Stimulated activated CD4-positive, alpha-beta T cell treated with anti-CD3 and anti-CD28 coated beads, Interleukin-4, amount 100 ng/mL, for 48 hours (primary cell): Measurements from ENCODE around the gene TTLL3.
"Not testable (repeated sequence)": the region's sequence is repeated elsewhere in the genome, so short reads cannot be mapped to it uniquely, and the experiment has no call there.

ENCODE experiments used
- DNase-seq, 2 donors: peaks; one replicate each; pipeline ENCODE4 v3.0.0-alpha.2; 2020; ENCODE audit warnings: low read depth in 2 of 2

The TTLL3 gene, protein sequence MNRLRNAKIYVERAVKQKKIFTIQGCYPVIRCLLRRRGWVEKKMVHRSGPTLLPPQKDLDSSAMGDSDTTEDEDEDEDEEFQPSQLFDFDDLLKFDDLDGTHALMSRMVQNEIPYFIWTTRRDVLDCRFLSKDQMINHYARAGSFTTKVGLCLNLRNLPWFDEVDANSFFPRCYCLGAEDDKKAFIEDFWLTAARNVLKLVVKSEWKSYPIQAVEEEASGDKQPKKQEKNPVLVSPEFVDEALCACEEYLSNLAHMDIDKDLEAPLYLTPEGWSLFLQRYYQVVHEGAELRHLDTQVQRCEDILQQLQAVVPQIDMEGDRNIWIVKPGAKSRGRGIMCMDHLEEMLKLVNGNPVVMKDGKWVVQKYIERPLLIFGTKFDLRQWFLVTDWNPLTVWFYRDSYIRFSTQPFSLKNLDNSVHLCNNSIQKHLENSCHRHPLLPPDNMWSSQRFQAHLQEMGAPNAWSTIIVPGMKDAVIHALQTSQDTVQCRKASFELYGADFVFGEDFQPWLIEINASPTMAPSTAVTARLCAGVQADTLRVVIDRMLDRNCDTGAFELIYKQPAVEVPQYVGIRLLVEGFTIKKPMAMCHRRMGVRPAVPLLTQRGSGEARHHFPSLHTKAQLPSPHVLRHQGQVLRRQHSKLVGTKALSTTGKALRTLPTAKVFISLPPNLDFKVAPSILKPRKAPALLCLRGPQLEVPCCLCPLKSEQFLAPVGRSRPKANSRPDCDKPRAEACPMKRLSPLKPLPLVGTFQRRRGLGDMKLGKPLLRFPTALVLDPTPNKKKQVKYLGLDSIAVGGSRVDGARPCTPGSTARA

DNA sequence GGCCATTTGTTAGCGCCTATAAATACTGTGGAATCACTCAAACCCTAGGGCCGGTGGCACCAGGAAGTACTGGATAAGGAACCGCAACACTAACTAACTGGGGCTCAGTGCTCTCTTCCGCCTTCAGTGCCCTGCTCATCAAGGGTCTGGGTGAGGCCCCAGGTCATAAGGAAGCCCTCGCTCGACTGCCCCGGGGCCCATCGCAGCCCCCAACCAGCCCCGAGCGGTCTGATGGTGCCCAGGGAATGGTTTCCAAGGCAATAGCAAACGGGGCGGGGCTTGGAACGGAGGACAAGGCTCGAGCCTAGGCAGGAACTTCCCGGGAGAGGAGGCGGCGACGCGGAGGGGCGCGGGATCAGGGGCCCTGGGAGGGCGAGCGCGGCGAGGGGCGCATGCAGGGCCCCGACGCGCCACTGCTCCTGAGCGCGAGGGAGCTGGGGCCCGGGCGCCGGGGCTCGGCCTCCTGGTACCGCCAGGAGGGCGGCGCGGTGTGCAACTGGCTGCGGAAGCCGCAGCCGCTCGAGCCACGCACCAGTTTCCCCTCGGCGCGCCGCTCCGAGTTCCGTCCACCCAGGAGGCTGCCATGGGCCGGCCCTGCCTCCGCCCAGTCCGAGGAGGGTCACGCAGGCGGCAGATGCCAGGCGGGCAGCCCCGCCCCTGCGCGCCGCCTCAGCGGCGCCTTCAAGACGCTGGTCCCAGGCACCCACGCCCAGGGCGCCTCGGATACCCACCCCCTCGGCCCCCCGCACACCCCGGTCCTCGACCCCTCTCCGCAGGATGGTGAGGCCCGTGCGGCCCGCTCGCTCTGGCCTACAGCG lies at the start of gene TTLL3:
Gene TTLL3 (plus strand): TSS at position 648 of the 818 bp plus-strand sequence. CDS start 400 bp downstream, outside the sequence.
- DNase-seq = no peak

DNA sequence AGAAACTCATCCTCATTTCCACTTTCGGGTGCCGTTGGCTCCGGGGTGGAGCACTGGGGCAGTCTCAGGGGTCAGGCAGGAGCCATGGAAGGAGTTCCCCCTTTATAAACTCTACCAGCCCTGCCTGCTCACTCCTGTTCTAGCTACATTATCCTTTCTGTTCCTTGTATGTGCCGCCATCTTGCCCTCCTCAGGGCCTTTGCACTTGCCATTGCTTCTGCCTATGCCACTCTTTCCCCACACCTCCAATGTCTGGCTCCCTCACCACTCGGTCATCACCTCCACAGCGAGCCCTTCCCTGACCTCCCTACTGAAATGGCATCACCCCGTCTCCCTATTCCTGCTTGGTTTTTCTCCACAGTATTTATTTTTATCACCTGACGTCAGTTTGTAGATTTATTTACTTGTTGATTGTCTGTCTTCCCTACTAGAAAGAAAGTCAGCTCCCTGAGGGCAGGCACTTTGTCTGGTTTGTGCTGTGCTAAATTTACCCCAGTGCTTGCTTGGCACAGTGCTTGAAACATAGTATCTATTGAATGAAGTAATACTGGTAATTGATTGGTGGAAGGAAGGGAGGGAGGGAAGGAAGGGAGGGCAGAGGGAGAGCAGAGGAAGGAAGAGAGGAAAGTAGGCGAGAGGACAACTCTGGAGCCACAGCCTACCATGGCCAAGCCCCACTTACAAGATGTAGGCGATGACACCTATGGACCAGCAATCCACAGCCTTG lies 49.1 kb upstream of the TTLL3 start:
- no peak for DNase-seq

DNA sequence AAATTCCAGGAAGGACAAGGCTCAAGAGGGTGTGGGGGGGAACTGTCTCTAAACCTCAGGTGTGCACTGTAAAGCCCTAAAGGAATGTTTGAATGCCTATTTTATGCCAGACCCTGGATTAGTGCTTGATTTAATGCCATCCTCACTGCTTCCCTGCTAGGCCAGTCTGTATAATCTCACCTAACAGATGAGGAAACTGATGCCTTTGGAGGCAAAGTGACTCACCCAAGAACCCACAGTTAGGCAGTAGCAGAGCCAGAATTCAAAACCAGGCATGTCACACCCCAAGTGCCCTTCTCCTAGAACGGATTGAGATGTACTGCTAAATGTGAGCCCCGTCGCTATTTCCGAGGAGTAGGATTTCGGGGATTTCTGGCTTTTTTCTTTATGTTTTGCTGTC lies 48.1 kb upstream of the TTLL3 start:
- no peak for DNase-seq

DNA sequence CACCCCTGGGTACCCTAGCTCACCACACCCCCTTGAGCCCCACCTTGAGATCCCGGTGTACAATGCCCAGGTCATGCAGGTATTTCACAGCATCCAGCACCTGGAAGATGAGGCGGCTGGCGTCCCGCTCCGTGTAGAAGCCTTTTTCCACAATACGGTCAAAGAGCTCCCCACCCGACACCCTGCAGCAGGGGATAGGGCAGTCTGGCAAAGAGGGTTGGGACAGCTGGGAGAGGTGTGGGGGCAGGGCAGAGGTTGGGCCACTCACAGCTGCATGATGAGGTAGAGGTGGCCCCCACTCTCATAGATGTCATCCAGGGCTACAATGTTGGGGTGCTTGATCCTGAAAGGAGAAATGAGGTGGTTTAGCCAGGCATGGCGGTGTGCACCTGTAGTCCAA lies 47.2 kb upstream of the TTLL3 start:
- no peak for DNase-seq

DNA sequence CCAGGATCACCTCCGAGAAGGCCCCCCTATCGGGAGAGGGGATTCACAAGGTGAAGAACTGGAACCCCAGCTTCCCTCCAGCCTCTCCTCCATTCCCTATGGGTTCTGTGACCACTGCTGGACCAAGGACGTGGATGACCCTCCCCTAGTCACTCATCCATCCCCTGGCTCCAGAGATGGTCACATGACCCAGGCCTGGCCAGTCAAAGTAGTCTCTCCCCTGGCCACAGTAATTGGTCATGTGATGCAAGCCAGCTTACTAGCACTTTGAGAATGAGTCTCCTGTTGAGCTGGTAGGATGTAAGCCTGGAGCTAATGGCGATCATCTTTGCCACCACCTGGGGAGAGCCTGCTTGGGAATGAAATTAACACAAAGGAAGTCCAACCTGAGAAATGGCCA lies 44.2 kb upstream of the TTLL3 start:
- DNase-seq = no peak

DNA sequence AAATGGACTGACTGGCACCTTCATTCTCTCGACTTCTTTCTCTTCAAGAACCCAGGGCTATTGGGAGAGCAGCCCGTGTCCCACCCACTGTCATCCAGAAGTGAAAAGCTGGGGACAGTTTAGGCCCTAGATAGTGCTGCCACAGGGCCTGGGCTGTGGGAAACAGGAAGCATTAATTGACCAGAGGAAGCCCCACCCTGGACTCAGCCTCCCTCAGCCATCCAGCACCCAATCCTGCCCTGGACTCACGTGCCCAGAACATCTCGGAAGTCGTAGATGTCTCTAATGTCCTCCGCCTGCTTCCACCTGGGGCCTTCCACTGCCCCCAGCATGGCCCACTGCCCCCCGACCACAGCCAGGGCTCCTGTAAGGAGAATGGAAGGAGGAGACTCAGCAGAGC lies 42.6 kb upstream of the TTLL3 start:
- DNase-seq = no peak

DNA sequence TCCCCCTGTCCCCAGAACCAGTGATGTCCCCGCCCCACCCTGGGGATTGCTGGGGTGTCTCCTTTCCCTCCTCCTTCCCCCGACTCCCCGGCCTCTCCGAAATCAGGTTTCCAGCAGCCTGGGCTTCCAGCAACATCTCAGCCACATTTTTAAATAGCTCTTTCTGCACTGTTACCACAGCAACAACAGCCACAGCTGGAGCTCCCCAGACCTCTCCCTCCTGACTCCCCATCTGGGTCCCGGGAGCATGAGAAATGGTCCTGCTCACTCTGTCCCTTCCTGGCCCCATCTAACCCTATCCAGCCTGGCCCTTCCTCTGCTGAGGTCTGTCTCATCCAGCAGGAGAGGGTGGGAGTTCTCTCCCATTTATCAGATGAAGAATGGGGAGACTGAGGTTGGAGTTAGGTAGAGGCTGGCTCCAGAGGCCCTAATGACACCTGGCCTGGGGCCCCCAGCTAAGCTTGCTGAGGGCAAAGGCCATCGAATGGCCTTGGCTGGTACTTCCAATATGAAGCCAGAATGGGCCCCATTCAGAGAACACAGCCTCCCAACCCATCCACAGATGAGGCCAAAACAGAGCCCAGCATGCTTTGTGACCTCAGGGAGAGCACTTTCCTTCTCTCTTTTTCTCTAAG lies 41.8 kb upstream of the TTLL3 start:
- no peak for DNase-seq

DNA sequence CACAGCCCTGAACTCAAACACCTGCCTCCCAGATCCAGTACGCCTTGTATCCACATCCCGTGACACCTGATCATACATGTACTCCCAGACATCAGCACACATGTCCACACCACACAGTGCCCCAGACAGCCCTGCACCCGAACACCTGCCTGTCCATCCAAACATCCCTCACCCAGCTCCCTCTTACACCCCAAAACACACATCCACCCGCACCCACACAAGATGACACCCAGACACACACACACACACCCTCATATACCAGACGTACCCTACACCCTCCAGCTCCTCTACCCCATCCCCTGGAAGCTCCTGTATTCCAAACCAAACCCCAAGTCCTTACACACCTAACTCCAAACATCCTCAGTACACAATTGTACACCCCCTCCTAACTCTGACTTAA lies 41.0 kb upstream of the TTLL3 start:
- no peak for DNase-seq

DNA sequence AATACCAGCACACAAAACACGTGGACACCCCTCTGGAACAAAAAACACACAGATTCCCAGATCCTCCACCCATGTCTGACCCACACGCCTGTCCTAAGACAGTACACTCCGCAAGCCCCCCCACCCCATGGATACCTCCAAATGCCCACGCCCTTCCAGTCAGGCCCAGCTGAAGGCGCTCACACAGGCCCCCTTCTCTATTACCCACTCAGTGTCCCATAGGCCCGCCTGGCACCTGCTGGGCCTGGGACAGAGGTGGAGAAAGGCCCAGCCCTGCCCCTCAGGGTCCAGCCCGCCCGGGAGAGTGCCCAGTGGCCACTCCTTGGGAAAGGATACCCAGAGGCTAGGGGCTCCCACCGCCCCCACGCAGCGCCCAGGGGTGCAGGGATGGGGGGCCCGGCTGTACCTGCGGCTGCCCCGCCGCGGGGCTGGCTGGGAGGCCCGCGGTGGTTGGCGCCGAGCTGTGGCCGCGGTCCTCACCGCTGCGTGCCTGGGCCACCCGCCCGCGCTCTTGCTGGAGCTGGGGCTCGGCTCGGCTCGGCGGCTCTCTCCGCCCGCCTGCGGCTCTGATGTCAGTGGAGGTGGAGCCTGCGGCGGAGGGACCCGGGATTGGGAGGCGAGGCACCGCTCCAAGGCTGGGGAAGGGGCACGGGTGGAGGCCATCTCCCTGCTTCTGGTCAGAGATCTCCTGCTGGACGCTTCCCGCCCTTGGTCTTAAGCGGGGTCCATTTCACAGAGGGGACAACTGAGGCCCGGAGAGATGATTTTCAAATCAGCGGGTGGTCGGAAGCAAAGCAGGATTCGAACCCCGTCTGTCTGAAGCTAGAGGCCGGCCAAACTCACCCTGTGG lies 40.4 kb upstream of the TTLL3 start, which contains the start of gene CAMK1:
Gene CAMK1 (minus strand): TSS at position 522 of the 850 bp plus-strand sequence. CDS start 2,198 bp downstream, outside the sequence.
- peak; percentile 68 to 72 for DNase-seq

DNA sequence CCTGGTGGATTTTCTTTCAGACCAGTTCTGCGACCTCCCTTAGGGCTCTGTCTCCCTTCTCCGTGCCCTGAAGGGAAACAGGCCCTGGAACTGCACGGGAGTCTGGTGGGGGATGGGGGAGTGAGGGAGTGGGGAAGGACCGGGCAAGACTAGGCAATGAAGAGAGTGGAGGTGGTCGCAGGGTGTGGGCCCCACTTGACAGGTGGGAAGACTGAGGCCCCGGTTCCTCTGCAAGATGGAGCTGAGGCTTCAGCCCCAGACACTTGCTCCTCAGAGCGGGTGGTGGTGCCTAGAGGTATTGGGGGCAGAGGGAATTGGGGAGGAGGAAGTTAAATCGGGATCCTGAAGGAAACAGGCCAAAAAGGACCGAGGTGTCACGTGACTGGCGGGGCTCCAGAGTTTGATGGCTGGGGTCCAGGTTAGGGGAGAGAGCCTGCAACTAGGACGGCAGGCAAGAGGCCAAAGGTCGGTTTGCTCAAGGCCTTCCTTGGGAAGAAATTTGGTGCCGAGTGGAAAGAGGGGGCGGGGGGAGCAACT lies 39.7 kb upstream of the TTLL3 start:
- no peak for DNase-seq

DNA sequence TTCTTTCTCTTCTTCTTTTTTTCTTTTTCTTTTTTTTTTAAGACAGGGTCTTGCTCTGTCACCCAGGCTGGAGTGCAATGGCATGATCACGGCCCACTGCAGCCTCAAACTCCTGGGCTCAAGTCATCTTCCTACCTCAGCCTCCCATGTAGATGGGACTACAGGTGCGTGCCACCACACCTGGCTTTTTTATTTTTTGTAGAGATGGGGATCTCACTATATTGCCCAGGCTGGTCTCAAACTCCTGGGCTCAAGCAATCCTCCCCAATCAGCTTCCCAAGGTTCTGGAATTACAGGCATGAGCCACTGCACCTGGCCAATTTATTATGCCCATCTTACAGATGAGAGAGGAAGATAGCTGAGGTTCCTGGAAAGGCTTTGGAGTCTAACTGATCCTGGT lies 39.1 kb upstream of the TTLL3 start:
- not testable (repeated sequence) for DNase-seq

DNA sequence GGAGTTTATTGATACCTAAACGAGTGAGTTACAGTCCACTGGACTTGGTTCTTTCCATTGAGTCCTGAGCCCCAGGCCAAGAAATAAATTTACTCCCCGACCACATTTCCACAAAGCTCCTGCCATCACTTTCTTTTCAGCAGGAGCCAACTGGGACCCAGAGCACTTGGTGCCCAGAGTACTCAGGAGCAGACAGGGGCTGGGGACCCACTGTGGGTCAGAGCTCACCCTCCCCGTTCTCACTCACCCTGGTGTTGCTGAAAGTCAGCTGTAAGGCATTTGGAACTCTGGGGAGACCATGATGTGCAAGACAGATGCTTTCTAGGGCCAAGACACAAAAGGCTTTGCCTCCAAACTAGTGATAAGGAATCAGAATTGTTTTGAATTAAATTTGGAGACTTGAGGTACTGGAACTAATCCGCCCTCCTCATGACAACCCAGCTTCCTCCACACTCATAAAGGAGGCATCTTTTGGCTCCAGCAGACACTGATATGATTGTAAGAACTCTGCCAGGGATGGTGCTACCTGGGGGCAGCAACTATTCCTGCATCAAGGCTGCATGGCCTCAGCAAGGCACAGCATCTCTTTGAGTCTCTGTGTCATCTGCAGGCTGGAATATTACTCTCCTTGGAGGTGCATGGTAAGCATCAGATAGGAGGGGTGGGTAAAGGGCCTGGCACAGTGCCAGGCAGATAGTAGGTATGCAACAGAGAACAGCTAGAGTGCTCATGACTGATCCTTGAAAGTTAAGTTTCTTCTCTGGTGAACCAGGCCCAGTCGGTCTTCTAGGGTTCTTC lies 33.0 kb upstream of the TTLL3 start:
- no peak for DNase-seq

DNA sequence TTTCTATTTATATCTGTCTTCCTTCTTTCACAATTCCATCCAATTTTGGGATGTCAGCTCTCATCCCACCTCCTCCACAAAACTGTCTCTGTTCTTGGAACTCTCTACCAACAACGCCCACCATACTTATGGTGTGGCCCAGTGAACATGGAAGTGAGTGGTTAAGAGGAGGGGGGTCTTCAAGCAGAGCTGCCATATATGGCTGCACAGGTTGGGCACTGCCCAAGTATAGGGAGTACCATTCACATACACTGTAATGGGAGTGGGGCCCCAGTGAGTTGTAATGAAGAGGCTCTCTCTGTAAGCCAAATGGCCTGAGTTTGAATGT lies 32.4 kb upstream of the TTLL3 start:
- DNase-seq = no peak

DNA sequence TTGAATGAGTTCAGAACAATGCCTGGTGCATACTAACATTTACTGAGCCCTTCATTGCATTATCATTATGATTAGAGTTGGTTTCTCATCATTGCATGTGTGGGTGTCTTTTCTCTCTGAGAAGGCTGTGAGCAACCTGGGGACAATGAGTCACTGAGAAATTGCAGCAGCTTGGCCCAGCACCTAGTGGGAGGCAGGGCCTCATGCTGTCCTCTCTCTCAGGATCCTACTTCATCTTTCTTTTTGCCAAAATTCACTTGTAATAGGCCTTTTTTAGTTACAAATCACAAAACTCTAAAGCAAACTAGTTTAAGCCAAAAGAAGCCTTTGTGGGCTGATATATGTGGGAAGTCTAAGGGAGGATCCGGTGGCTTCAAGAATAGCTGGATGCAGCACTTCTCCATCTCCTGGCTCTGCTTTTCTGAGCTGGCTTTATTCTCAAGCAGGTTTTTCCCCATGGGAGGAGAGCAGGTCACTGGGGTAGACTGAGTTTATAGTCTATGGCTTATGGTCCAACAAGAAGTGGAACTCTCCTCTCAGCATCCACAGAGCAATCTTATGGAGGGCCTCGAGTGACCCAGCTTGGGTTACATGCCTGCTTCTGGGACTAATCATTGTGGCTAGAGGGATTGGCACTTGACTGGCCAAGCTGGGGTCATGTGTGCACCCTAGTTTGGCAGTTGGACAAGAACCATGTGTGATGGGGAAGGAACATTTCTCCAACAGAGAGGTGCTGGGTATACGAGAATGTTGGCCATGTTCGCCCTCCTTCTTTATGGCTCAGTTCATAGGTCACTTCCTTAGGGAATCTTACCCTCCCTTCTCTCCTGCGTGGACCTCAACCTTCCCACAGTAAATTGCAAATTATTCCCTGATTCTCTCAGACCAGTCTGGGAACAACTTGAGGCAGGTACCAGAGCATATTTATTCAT lies 31.7 kb upstream of the TTLL3 start:
- peak in 1 of 2 donors; percentile 71 for DNase-seq

DNA sequence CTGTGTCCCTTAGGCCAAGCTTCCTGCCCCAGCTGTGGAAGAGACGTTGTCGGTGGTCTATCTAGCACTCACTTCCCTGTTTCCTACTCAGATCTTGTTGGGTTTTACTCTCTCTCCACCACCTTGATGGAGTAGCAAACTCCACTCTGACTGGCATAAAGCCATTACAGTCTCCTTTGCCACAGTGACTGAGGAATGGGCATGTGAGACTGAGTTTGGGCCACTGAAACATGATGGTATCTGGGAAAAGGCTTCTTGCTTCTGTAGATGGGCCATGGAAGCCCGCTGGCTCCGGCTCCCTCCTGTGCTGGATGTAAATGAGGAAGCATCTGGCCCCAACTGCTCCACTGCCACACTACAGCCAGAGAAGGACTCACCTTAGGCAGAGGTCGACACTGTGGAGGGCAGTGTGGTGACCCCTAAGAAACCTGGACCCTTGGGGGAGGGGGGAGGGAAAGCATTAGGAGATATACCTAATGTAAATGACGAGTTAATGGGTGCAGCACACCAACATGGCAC lies 30.9 kb upstream of the TTLL3 start:
- DNase-seq = no peak

DNA sequence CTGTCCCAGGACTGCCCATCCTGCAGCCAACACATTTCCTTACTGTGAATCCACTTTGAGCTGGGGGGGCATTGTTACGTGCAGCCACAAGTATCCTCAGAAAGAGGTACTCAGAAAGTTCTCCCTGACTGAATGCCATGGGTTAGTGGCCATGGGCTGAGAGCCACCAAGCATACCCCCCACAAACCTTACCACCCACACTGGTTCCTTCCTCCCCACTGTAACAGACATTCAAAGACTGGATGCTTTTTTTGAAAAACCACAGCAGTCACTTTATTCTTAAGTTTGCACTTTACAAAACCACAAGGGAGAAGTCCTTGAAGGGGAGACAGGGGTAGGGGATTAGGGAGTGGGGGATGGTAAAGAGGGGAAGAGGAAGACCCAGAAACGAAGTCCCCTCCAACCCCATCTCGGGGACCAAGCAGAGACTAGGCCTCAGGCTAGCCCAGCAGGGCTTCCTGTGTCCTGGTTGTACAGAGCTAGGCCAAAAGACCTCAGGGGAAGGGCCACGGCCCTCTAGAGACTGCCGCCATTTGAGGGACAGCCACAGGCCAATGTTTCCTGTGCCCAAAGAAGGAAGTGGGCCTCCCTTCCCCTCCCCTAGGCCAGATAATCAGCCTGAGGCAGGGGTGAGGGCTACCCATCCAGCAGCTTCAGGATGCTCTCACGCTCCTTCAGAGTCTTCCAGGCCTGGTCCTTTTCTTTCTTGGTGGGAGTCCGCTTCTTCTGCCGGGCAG lies 30.2 kb upstream of the TTLL3 start:
- DNase-seq = peak in 1 of 2 donors; percentile 18

DNA sequence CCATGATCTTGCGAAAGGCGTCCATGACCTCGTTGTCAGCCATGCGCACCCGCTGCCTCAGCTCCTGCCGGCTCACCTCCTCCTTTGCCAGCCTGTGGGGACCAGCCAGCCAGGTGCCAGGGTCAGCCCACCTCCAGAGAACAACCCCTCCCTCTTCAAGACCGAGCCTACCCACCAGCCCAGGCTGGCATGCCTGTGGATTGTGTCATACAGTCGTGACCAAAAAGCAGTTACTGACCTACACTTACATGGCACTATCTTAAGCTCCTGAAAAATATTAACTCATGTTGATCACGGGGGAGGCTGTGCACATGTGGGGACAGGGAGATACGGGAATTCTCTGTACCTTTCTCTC lies 29.6 kb upstream of the TTLL3 start:
- DNase-seq = no peak
